GM06990 (cell line): ENCODE measurements around the gene MTHFSD.

Experiments
- DNase-seq: peaks from one replicate; pipeline ENCODE4 v3.0.0-alpha.2; 2011; ENCODE audit not compliant: insufficient read length; ENCODE audit errors: extremely low read depth
- H3K27me3 ChIP-seq: replicated peaks from 2 replicates; pipeline ENCODE4 v1.6.0; 2011; ENCODE audit warnings: low read length; ENCODE audit not compliant: control insufficient read depth, insufficient read depth
- H3K36me3 ChIP-seq: 2 replicates; pipeline ENCODE4 v1.5.1; 2011; ENCODE audit warnings: low read length; ENCODE audit not compliant: control insufficient read depth, insufficient read depth
- H3K4me3 ChIP-seq: replicated peaks from 2 replicates; pipeline ENCODE4 v1.5.1; 2011; ENCODE audit warnings: low read depth, mild to moderate bottlenecking, control low read depth, low read length
- TF ChIP-seq, protein P1 (sequence below): IDR thresholded peaks from 2 replicates; pipeline ENCODE4 v1.5.1; 2011; ENCODE audit warnings: low read length, control low read depth, mild to moderate bottlenecking, inconsistent platforms; ENCODE audit not compliant: insufficient read depth, poor library complexity, severe bottlenecking

Gene MTHFSD

DNA sequence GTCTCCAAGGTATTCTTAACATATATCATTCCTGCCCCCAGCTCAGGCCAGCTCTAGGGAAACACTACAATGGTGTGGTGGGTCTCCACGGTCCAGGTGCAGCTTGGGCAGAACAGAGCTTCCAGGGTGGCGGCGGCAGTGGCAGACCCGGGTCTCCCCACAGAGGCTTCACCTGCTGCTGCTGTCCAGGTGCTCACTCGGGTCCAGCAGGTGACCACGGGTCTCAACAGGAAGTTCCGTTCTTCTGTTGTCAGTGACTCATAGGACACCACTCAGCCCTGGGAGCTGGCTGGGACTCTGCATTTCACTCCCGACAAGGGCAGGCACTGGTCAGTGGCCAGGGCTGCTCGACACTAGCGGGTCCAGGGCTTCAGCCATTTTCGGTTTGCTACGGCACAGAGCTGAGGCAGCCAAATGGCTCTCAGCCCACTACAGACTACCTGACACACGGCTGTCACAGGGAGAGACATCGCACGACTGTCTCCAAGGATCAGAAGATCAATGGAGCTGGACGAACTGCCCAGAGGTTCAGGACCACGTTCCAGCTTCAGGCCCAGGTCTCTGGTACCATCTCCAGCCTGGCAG is 16.7 kb downstream of the MTHFSD start:
- peaks cover 24% of the 10 kb centered on the region for H3K36me3 ChIP-seq
- DNase-seq = no peak
- TF ChIP-seq, protein P1, sequence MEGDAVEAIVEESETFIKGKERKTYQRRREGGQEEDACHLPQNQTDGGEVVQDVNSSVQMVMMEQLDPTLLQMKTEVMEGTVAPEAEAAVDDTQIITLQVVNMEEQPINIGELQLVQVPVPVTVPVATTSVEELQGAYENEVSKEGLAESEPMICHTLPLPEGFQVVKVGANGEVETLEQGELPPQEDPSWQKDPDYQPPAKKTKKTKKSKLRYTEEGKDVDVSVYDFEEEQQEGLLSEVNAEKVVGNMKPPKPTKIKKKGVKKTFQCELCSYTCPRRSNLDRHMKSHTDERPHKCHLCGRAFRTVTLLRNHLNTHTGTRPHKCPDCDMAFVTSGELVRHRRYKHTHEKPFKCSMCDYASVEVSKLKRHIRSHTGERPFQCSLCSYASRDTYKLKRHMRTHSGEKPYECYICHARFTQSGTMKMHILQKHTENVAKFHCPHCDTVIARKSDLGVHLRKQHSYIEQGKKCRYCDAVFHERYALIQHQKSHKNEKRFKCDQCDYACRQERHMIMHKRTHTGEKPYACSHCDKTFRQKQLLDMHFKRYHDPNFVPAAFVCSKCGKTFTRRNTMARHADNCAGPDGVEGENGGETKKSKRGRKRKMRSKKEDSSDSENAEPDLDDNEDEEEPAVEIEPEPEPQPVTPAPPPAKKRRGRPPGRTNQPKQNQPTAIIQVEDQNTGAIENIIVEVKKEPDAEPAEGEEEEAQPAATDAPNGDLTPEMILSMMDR = no peak
- no peaks in the 10 kb centered on the region for H3K27me3 ChIP-seq
- H3K4me3 ChIP-seq = no peak overlapping the region

DNA sequence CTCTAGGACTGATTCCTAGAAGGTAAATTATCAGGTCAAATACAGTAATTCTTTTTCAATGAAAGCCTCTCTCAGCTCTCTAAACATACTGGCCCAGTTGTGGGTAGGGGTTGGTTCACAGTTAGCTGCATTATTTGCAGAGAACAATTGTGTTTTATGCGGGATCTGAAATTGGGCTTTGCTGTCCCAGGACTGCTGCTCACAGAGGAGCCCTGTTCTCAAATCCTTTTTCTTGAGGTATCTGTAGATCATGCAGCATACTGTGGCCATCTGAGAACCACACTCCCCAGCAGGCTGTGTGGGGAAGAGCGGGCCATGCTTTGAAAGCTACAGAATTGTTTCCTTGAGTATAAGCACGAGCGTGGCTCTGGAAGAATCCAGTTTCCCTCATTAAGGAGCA is 17.5 kb downstream of the MTHFSD start:
- H3K4me3 ChIP-seq = no peak overlapping the region
- DNase-seq = no peak
- H3K36me3 ChIP-seq = peaks cover 24% of the 10 kb centered on the region
- H3K27me3 ChIP-seq = no peaks in the 10 kb centered on the region
- TF ChIP-seq, protein P1 = no peak

DNA sequence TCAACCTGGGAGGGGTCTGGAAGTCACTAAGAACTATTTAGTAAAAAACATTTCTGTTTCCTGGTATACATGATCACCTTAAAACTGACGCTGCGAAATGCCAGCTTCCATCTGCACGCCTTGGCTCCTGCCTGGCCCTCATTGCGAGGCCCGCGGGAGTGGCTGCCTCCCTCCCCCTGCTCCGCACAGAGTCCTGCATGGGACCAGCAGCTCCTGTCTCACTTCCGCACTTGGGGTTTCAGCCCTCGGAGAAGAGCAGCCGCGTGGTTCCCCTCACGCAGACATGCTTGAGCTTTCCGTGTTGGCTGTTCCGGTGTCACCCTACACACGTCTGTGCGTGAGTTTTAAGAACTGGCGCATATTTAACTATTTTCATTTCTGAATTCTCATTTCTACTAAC is 18.4 kb downstream of the MTHFSD start:
- DNase-seq = no peak
- TF ChIP-seq, protein P1 = no peak
- no peaks in the 10 kb centered on the region for H3K27me3 ChIP-seq
- no peak overlapping the region for H3K4me3 ChIP-seq
- H3K36me3 ChIP-seq = peaks cover 20% of the 10 kb centered on the region

DNA sequence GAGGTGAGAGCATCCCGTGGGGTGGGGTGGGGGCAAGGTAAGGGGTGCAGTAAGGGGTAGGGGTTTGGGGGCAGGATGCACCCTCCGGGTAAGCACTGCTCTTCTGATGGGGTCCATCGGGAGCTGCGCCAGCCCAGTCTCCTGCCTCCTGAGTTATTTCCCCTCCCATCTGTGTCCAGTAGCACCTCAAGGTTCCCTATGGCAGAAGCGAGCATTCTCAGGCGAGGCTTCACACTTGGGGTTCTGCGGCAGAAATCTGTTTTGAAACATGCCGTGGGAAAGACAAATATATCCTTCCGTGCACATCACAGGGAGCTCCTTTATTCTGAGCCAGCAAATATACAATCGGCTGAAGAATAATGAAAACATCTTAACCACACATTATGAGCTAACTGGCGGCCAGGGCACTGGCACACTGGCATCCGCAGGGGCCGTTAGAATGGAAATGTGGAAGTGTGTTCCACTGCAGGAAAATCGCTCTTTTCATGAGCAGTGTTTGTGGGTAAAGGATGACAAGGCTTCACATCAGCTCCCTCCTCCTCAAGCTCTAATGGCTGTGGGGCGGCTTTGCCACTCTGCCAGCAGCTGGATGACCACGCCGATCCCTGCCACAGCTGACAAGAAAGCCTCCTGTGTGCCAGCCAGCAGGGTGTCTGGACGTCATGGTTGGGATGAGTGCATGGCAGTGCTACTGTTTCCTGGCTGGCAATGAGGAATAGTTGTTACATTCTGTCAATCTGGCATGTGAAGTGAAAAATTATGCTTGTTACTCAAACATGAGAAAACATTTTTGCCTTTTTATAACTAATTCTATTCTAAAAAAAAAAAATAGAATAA is 20.0 kb downstream of the MTHFSD start:
- DNase-seq = no peak
- peaks cover 13% of the 10 kb centered on the region for H3K36me3 ChIP-seq
- H3K27me3 ChIP-seq = no peaks in the 10 kb centered on the region
- no peak overlapping the region for H3K4me3 ChIP-seq
- TF ChIP-seq, protein P1 = no peak

DNA sequence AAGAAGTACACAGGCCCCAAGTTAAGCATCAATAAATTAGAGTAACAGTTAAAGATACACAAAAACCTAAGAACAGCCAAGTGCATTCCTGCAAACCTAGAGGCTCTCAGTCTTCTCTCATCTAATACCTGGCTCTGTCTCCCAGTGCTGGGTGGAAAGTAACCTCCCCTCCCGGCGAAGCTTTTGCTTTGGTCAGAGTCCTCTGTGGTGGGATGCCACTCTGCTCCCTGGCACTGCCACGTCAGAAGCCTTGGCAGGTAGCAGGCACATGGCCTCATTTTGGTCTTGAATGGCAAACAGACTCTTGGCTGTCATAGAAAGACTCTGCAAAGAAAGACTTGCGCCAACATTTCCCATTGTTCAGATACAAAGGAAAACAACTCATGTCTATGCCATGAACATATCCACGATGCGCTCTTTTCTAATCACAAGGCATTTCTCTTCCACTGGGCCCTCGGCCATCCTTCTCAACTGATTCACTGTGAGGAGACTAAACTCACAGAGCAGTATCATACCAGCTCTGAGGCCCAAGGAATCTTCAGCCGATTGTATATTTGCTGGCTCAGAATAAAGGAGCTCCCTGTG is 21.2 kb downstream of the MTHFSD start:
- TF ChIP-seq, protein P1 = no peak
- Histone ChIP-seq H3K4me3 (no peak overlapping the region), H3K27me3 (no peaks in the 10 kb centered on the region), H3K36me3 (peaks cover 9% of the 10 kb centered on the region)
- no peak for DNase-seq
